HG03575 (cell line): ENCODE measurements around the gene CPA4.
"Not testable (repeated sequence)": the region's sequence is repeated elsewhere in the genome, so short reads cannot be mapped to it uniquely, and the experiment has no call there.

Source experiments
- ATAC-seq: cut with Tn5 transposase; IDR thresholded peaks from one replicate; pipeline ENCODE4 v1.9.1; 2021; ENCODE audit not compliant: unreplicated experiment, insufficient number of reproducible peaks, low FRiP score; ENCODE audit errors: extremely low read depth

CPA4 gene

GRCh38 chr7:130297628-130298543 lies 4.9 kb downstream of the CPA4 start:
- no peak for ATAC-seq

- no peak for ATAC-seq
Observed at GRCh38 chr7:130298544-130299326, 5.8 kb downstream of the CPA4 start.

- no peak for ATAC-seq
Observed at GRCh38 chr7:130299866-130300265, 6.9 kb downstream of the CPA4 start.

GRCh38 chr7:130301501-130302020 lies 8.6 kb downstream of the CPA4 start:
- ATAC-seq: no peak

GRCh38 chr7:130302649-130303048 lies 9.7 kb downstream of the CPA4 start:
- no peak for ATAC-seq

- no peak for ATAC-seq
Observed at GRCh38 chr7:130303127-130303526, 10.2 kb downstream of the CPA4 start.

- no peak for ATAC-seq
Observed at GRCh38 chr7:130303551-130303950, 10.6 kb downstream of the CPA4 start.

- ATAC-seq: no peak
Observed at GRCh38 chr7:130303982-130304381, 11.0 kb downstream of the CPA4 start.

- no peak for ATAC-seq
Observed at GRCh38 chr7:130304878-130305277, 11.9 kb downstream of the CPA4 start.

GRCh38 chr7:130305433-130306042 lies 12.6 kb downstream of the CPA4 start:
- ATAC-seq: no peak

GRCh38 chr7:130309986-130310385 lies 17.0 kb downstream of the CPA4 start:
- ATAC-seq: no peak

GRCh38 chr7:130314305-130314704 lies 21.3 kb downstream of the CPA4 start:
- no peak for ATAC-seq

GRCh38 chr7:130319541-130319940 lies 26.6 kb downstream of the CPA4 start:
- ATAC-seq: no peak

GRCh38 chr7:130321542-130322229 lies 28.7 kb downstream of the CPA4 start:
- not testable (repeated sequence) for ATAC-seq

- ATAC-seq: no peak
Observed at GRCh38 chr7:130322615-130323014, 29.7 kb downstream of the CPA4 start.

- ATAC-seq: no peak
Observed at GRCh38 chr7:130324306-130324943, 31.5 kb downstream of the CPA4 start.

- ATAC-seq: no peak
Observed at GRCh38 chr7:130329681-130330080, 36.7 kb downstream of the CPA4 start.

- ATAC-seq: no peak
Observed at GRCh38 chr7:130332259-130333053, 39.5 kb downstream of the CPA4 start.
